Right forelimb (tissue), 1 donor: Measurements from ENCODE around the gene LIPC.
"Not testable (repeated sequence)": the region's sequence is repeated elsewhere in the genome, so short reads cannot be mapped to it uniquely, and the experiment has no call there.

Experiments
- DNase-seq: peaks from one replicate; pipeline ENCODE4 v3.0.0-alpha.2; 2018

LIPC gene

GRCh38 chr15:58595516-58596263, 163.9 kb downstream of the LIPC start:
- no peak for DNase-seq

- no peak for DNase-seq
These were observed 166.4 kb downstream of the LIPC start for GRCh38 chr15:58597943-58598828.

GRCh38 chr15:58598829-58599210, 167.0 kb downstream of the LIPC start:
- DNase-seq, result no peak

GRCh38 chr15:58602823-58603222, 171.0 kb downstream of the LIPC start:
- no peak for DNase-seq

- DNase-seq, result not testable (repeated sequence)
These were observed 172.1 kb downstream of the LIPC start for GRCh38 chr15:58603927-58604326.

- DNase-seq, result no peak
These were observed 172.7 kb downstream of the LIPC start for GRCh38 chr15:58604455-58604923.

GRCh38 chr15:58605931-58606530, 174.2 kb downstream of the LIPC start:
- DNase-seq, result no peak

GRCh38 chr15:58606577-58607080, 174.8 kb downstream of the LIPC start:
- no peak for DNase-seq

- no peak for DNase-seq
These were observed 176.4 kb downstream of the LIPC start for GRCh38 chr15:58608129-58608590.

- DNase-seq, result no peak
These were observed 176.9 kb downstream of the LIPC start for GRCh38 chr15:58608711-58609110.

GRCh38 chr15:58611731-58612676, 180.2 kb downstream of the LIPC start:
- no peak for DNase-seq

GRCh38 chr15:58616171-58616570, 184.4 kb downstream of the LIPC start:
- DNase-seq, result no peak
